H4 (cell line): ENCODE measurements around the gene FOXP1. TPM values are rescaled to one million over a fixed set of nuclear protein-coding genes. Genes with fewer than 3 reads are reported as not detected.

ENCODE experiments used
- DNase-seq: peaks from one replicate; pipeline ENCODE4 v3.0.0-alpha.2; 2015; ENCODE audit warnings: low spot score
- total RNA-seq: library from RNA; depleted of rRNA; stranded (reverse); fragments of >200 nt; shearing (Covaris generic); gene quantifications from 2 replicates; pipeline ENCODE4 v1.2.3, GENCODE V29; 2014; rRNA removed

Gene FOXP1
- total RNA-seq, 1 experiment from 2014 or later = 15.9 TPM

DNA sequence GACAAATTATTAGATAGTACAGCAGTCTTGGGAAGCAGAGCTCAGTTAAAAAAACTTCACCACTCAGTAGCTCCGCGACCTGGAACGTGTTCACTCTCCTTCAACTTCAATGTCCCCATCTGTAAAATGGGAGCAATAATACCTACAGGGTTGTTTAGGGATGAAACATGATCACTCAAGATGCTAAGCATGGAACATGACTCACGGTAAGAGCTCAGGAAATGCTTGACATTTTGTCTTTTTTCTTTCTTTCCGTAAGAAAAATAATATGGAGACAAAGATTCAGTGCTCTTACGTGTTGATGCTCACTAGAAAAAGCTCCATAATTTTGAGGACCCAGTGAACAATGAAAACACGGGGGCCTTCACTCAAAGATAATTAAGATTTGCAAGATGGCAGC is 664.4 kb downstream of the FOXP1 start:
- no peak for DNase-seq

DNA sequence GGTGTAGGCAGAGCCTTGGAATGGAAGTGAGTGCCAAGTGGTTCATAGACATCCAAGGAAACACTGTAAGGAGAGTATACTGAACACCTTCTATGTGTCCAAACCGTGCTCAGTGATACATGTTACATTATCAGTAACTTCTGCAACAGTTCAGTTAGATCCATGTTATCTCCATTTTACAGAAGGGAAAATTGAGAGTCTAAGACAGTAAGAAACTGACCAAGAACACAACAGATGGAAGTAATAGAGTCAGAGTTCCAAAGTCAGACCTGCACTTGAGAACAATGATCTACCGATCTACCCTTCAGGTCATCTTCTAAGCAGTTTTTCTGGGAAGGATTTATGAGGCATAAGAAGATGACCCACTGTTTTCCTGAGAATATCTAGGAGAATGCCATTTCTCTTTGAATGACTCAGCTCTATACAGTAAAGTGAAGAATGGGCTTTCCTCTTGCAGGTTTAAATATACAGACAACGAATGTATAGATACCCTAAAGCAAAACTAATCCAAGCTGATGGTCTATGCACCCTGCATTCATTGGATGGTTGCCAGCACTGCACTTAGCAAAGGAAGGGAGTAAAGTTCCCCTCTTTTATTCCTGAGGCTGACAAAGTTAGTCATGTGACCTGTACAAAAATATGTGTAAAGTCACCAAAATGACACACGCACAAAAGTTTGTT is 667.0 kb downstream of the FOXP1 start:
- no peak for DNase-seq

DNA sequence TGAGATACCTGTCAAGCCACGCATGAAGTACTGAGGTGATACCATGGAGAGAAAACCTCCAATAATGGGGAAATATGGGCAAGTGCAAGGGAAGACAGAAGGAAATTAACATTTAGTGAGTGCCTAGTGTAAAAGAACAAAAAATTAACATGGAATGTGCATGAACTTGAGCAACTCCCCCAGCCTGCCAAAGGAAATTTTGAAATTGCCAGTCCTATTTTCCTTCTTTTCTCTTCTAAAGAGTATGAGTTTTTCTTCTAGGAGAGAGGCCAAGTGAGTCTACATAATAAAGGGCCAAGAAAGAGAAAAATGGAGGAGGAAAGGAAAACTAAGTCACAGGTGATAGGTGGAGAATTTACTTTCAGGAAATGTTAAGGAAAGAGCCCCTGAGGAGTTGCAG is 668.7 kb downstream of the FOXP1 start:
- no peak for DNase-seq

DNA sequence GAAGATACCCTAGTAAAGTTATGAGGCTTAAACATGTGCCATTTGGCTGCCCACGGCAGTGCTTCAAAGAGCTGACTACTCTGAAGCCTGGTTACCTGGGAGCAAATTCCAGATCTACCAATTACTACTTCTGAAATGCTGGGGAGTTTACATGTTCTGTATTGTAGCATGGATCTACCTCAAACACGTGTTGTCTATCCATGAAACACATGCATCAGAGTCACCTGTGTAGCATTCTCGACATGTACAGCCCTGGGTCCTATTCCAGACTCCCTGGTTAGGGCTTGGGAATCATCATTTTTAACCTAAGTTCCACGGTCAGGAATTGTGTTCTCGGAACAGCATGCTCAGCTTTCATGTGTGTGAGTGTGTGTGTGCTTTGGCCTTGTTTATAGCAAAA is 671.8 kb downstream of the FOXP1 start:
- no peak for DNase-seq

- no peak for DNase-seq
These were observed 678.0 kb downstream of the FOXP1 start for GRCh38 chr3:70905491-70905890.

Other genes with a start within 250 kb of the FOXP1 start
- gene EIF4E3, start 141.7 kb upstream of the FOXP1 start, total RNA-seq = 0.91 and 0.97 TPM in 2 replicates
- not detected in 2 replicates for gene GPR27, start 170.1 kb upstream of the FOXP1 start, total RNA-seq
- not detected in 2 replicates for gene PROK2, start 201.4 kb upstream of the FOXP1 start, total RNA-seq